Heart left ventricle (tissue), 16 donors: ENCODE data around the gene CDX1. TPM values are rescaled to one million over a fixed set of nuclear protein-coding genes. Genes with fewer than 3 reads are reported as not detected.

Experiments used
- ATAC-seq, 4 donors: fragments of 200-7000 bp; cut with Tn5 transposase; one replicate each; pipeline ENCODE4 v1.9.1; 2020 to 2022; ENCODE audit warnings: moderate library complexity in 4 of 4, mild to moderate bottlenecking in 3 of 4, moderate number of reproducible peaks in 1 of 4
- DNase-seq, 5 donors: peaks; one replicate each; pipeline ENCODE4 v3.0.0-alpha.2; 2020
- H3K27ac ChIP-seq, 12 donors: fragments of 200-600 bp; sonication (generic) in 4 of 12; one replicate each; pipeline versions ENCODE4 v1.5.0 to v1.8.0; 2016 to 2022; ENCODE audit warnings: mild to moderate bottlenecking in 2 of 12
- H3K27me3 ChIP-seq, 9 donors: fragments of 200-600 bp; sonication (generic) in 2 of 9; one replicate each; pipeline versions ENCODE4 v1.5.1 to v1.8.0; 2016 to 2022; ENCODE audit warnings: mild to moderate bottlenecking in 3 of 9
- H3K36me3 ChIP-seq, 9 donors: fragments of 200-600 bp; sonication (generic) in 2 of 9; one replicate each; pipeline versions ENCODE4 v1.5.0 to v1.8.0; 2018 to 2022; ENCODE audit warnings: mild to moderate bottlenecking in 2 of 9
- H3K4me1 ChIP-seq, 12 donors: fragments of 200-600 bp; sonication (generic) in 4 of 12; one replicate each; pipeline versions ENCODE4 v1.5.0 to v1.8.0; 2016 to 2022; ENCODE audit warnings: mild to moderate bottlenecking in 3 of 12
- H3K4me3 ChIP-seq, 12 donors: fragments of 200-600 bp; sonication (generic) in 4 of 12; one replicate each; pipeline versions ENCODE4 v1.5.0 to v1.8.0; 2017 to 2022; ENCODE audit warnings: mild to moderate bottlenecking in 9 of 12, moderate library complexity in 4 of 12
- H3K9me3 ChIP-seq, 12 donors: fragments of 200-600 bp; sonication (generic) in 4 of 12; one replicate each; pipeline versions ENCODE4 v1.5.0 to v1.8.0; 2016 to 2022; ENCODE audit warnings: mild to moderate bottlenecking in 1 of 12
- CTCF ChIP-seq, 12 donors: fragments of 200-600 bp; sonication (generic) in 4 of 12; IDR thresholded peaks; one replicate each; pipeline versions ENCODE4 v1.5.0 to v1.8.0; 2018 to 2022; ENCODE audit warnings: antibody characterized with exemption in 12 of 12, mild to moderate bottlenecking in 5 of 12
- POLR2A ChIP-seq, 2 donors: fragments of 450-650 bp; IDR thresholded peaks; one replicate each; pipeline ENCODE4 v1.6.1; 2017; ENCODE audit warnings: antibody characterized with exemption in 2 of 2, mild to moderate bottlenecking in 2 of 2, moderate library complexity in 2 of 2
- WGBS, 4 donors: extraction: QIAGEN DNeasy Blood & Tissue Kit in 2 of 4; methylation state at CpG; one replicate each; pipeline versions ENCODE4 v1.1.5 to v1.1.7; 2013 to 2018; 5-methylcytosine and 5-hydroxymethylcytosine counted together
- intact Hi-C, 10 donors: fragments of 100-400 bp; cut with DNase I; formaldehyde crosslinking; loops; one replicate each; pipeline versions ENCODE4 v1.11.1 to v1.14.2; 2022
- polyA plus RNA-seq, 2 donors: library from polyadenylated mRNA; stranded (reverse); fragments of 200-250 nt; gene quantifications; one replicate each; pipeline ENCODE4 v1.2.3, GENCODE V29; 2013
- total RNA-seq, 9 donors: library from RNA; depleted of rRNA in 2 of 9; stranded (reverse); fragments of >200 nt in 2 of 9; fragmentation: NEBNext Ultra II Directional in 3 of 9; extraction: Animal tissue kit (Norgen Biotek cat#: 25700) in 3 of 9; gene quantifications; one replicate each; pipeline versions ENCODE4 v1.1.0 to v1.2.4, GENCODE V29; 2016 to 2023
- donor health status: ischemic (EF 13 %, LVEDD 7.1; RV severe dilation, severe dysfunction).
- donor health status: healthy with polysubstance abuse.
- donor health status: DM: no; HTN: yes; CAD: no.
- donor health status: DM: no; HTN: no; CAD: no.
- donor health status: ischemic (EF 25% LVEDD 6.9; RV normal size, moderate dysfunction).
- donor health status: ischemic (EF 25% LVEDD 5.7; RV mildly dilated, moderate dysfunction).
- donor health status: healthy.
- donor health status: DM: yes; HTN: yes; CAD: no.
- donor health status: ischemic (EF 35%, LVEDD 5.7; RV mildly dilated, moderate dysfunction).
- donor health status: nonischemic (EF 11% LVEDD 7.7; RV severe dilation, severe dysfunction).
- donor health status: DM: yes; HTN: yes; CAD: no.
- donor health status: PGD.
- donor health status: ischemic (EF 29% LVEDD 5.4; RV normal size, mild dysfunction).
- donor health status: nonischemic (EF 23%, LVEDD 6.1; RV moderate dilation, normal function).

The CDX1 gene
- total and polyA plus RNA-seq, 11 donors: 0.17 to 0.29 (median 0.29) TPM; not detected in 8

DNA sequence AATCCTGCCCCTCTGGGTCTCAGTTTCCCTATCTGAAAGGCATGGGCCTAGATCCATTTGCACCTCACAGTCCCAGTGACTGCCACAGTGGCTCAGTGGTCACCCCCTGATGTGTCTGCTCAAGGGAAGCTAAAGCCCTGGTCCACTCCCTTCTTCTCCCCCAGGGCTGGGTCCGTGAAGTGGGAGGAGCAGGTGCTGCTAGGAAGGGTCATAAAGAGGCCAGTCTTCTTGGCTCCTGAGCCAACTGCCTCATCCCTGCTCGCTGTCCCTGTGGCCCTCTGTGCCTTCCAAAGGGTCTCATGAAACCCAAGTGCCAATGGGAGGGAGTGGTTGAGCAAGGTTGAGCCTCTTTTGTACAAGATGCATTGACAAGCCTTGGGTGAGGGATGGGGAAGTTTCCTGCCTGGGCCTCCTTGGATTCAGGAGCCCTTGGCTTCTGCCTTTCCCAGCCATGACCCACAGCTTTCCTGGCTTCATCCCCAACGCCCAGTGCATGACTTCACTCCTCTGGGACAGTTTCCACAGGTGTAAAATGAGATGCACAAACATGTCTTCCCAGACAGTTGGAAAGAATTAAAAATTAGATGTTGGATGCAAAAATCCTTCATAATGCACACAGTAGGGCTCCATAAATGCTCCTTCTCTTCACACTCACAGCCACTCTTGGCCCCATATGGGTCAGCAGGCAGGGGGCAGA is 21.7 kb downstream of the CDX1 start:
- peaks cover 0 to 25% (median 0%) of the 10 kb centered on the region in 12 donors for H3K4me1 ChIP-seq
- no peak overlapping the region for H3K27ac ChIP-seq
- no peak for DNase-seq
- H3K27me3 ChIP-seq: peaks cover 9 to 34% (median 19%) of the 10 kb centered on the region in 9 donors
- no peak overlapping the region for H3K4me3 ChIP-seq
- no peaks in the 10 kb centered on the region for H3K9me3 ChIP-seq
- TF ChIP-seq CTCF (IDR thresholded peaks at IDR 0.05): no peak
- no peak for TF ChIP-seq POLR2A (IDR thresholded peaks at IDR 0.05)
- WGBS, 4 donors: 58 to 94% (median 77%) methylated on average over 3 of the region's 3 CpGs
- intact Hi-C loops: no loop called here
- ATAC-seq: no peak
- H3K36me3 ChIP-seq: no peaks in the 10 kb centered on the region

- intact Hi-C loops: no loop called here
- no peak for ATAC-seq
- no peak for DNase-seq
- Histone ChIP-seq H3K9me3 (no peaks in the 10 kb centered on the region), H3K27ac (no peak overlapping the region), H3K36me3 (no peaks in the 10 kb centered on the region), H3K4me1 (peaks cover 0 to 25% (median 0%) of the 10 kb centered on the region in 12 donors), H3K4me3 (no peak overlapping the region), H3K27me3 (peaks cover 9 to 34% (median 19%) of the 10 kb centered on the region in 9 donors)
- WGBS, 4 donors: 85 to 90% (median 88%) methylated on average over 3 of the region's 3 CpGs
- no peak for TF ChIP-seq CTCF (IDR thresholded peaks at IDR 0.05)
- TF ChIP-seq POLR2A (IDR thresholded peaks at IDR 0.05): no peak
Measured at GRCh38 chr5:150189326-150189725, 22.7 kb downstream of the CDX1 start.

- peak within 1 kb of the TSS in 5 of 12 donors; percentile 12 to 23 (median 18) for H3K4me3 ChIP-seq
- no peaks in the 10 kb centered on the region for H3K9me3 ChIP-seq
- peaks cover 9 to 34% (median 19%) of the 10 kb centered on the region in 9 donors for H3K27me3 ChIP-seq
- 5 to 11% (median 6%) methylated on average over 20 to 58 of the region's 58 CpGs for WGBS, 4 donors
- ATAC-seq (peak in 1 of 4 donors; percentile 26), DNase-seq (no peak)
- TF ChIP-seq CTCF (IDR thresholded peaks at IDR 0.05) (no peak), POLR2A (IDR thresholded peaks at IDR 0.05) (no peak)
- peaks cover 0 to 22% (median 0%) of the 10 kb centered on the region in 12 donors for H3K4me1 ChIP-seq
- no peaks in the 10 kb centered on the region for H3K36me3 ChIP-seq
- no peak within 1 kb of the TSS for H3K27ac ChIP-seq
- intact Hi-C loops: no loop called here
Measured at GRCh38 chr5:150189728-150190502, 23.3 kb downstream of the CDX1 start, which contains the start of gene SLC6A7. SLC6A7 (plus strand) TSS chr5:150190062; CDS start chr5:150190328, 266 bp downstream.

DNA sequence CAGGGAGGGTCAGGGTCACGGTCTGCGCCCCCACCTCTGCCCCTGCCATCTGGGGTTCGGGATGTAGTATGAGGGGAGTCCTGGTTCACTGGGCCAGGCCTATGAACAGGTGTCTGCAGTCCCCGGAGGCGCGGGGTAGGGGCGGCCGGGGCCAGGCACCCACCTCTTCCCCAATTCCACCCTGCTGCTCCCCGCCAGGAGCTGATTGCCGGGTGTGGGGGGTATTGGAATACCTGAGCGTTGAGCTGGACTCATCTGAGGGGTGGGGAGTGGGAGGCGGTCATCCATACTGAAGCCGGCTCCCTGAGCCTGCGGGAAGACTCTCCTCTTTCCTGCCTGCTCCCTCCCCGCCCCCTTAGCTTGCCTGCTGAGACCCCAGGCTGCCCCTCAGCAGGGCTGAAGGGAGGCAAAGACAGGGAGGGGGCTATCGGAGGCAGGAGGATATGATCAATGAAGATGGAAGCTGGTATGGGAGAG is 24.0 kb downstream of the CDX1 start:
- Histone ChIP-seq H3K9me3 (no peaks in the 10 kb centered on the region), H3K27ac (no peak overlapping the region), H3K27me3 (peaks cover 9 to 34% (median 19%) of the 10 kb centered on the region in 9 donors), H3K4me1 (peaks cover 0 to 18% (median 0%) of the 10 kb centered on the region in 12 donors), H3K36me3 (no peaks in the 10 kb centered on the region), H3K4me3 (no peak overlapping the region)
- TF ChIP-seq CTCF (IDR thresholded peaks at IDR 0.05): no peak
- TF ChIP-seq POLR2A (IDR thresholded peaks at IDR 0.05): no peak
- no peak for ATAC-seq
- DNase-seq: no peak
- intact Hi-C loops: no loop called here
- WGBS, 4 donors: 50 to 65% (median 53%) methylated on average over 13 to 16 of the region's 16 CpGs
